Activated T-cell treated with anti-CD3 and anti-CD28 coated beads, Interleukin-2, amount 50 U/mL, for 48 hours (primary cell): Measurements from ENCODE around the gene PHB1.
"Not testable (repeated sequence)": the region's sequence is repeated elsewhere in the genome, so short reads cannot be mapped to it uniquely, and the experiment has no call there.

ENCODE experiments used
- DNase-seq, 2 experiments: peaks; one replicate each; pipeline ENCODE4 v3.0.0-alpha.2; 2020

Gene PHB1

GRCh38 chr17:49439305-49439672 is 24.6 kb upstream of the PHB1 start:
- DNase-seq: no peak

- no peak for DNase-seq
Measured at GRCh38 chr17:49438436-49439278, 24.0 kb upstream of the PHB1 start.

GRCh38 chr17:49437696-49438435 is 23.2 kb upstream of the PHB1 start:
- DNase-seq: no peak

GRCh38 chr17:49436174-49436573 is 21.5 kb upstream of the PHB1 start:
- DNase-seq: no peak

GRCh38 chr17:49435671-49436029 is 21.0 kb upstream of the PHB1 start:
- no peak for DNase-seq

- peak; percentile 65 to 66 for DNase-seq
Measured at GRCh38 chr17:49434821-49435670, 20.4 kb upstream of the PHB1 start.

GRCh38 chr17:49433000-49433694 is 18.5 kb upstream of the PHB1 start:
- DNase-seq: no peak

- DNase-seq: no peak
Measured at GRCh38 chr17:49431743-49432142, 17.1 kb upstream of the PHB1 start.

- DNase-seq: no peak
Measured at GRCh38 chr17:49425004-49425286, 10.3 kb upstream of the PHB1 start.

- DNase-seq: not testable (repeated sequence)
Measured at GRCh38 chr17:49424276-49425003, 9.8 kb upstream of the PHB1 start.

- DNase-seq: no peak
Measured at GRCh38 chr17:49422714-49423113, 8.0 kb upstream of the PHB1 start.

- DNase-seq: not testable (repeated sequence)
Measured at GRCh38 chr17:49419761-49420160, 5.1 kb upstream of the PHB1 start.

- DNase-seq: not testable (repeated sequence)
Measured at GRCh38 chr17:49418754-49419740, 4.4 kb upstream of the PHB1 start.

- DNase-seq: no peak
Measured at GRCh38 chr17:49414271-49414621, 436 bp downstream of the PHB1 start.

GRCh38 chr17:49409066-49409465 is 5.6 kb downstream of the PHB1 start:
- DNase-seq: no peak

GRCh38 chr17:49407981-49408501 is 6.6 kb downstream of the PHB1 start:
- DNase-seq: peak; percentile 93 to 94

- DNase-seq: no peak
Measured at GRCh38 chr17:49407086-49407485, 7.6 kb downstream of the PHB1 start.

- no peak for DNase-seq
Measured at GRCh38 chr17:49406421-49407061, 8.1 kb downstream of the PHB1 start.

- DNase-seq: no peak
Measured at GRCh38 chr17:49404906-49405305, 9.8 kb downstream of the PHB1 start.

GRCh38 chr17:49404361-49404760 is 10.3 kb downstream of the PHB1 start:
- DNase-seq: no peak
